HG02870 (cell line): ENCODE measurements around the gene ZBTB18.

Experiments
- ATAC-seq: cut with Tn5 transposase; IDR thresholded peaks from one replicate; pipeline ENCODE4 v1.9.1; 2021; ENCODE audit warnings: mild to moderate bottlenecking, moderate library complexity; ENCODE audit not compliant: unreplicated experiment

Gene ZBTB18

GRCh38 chr1:244087021-244087560 lies 36.0 kb downstream of the ZBTB18 start:
- ATAC-seq, result no peak

DNA sequence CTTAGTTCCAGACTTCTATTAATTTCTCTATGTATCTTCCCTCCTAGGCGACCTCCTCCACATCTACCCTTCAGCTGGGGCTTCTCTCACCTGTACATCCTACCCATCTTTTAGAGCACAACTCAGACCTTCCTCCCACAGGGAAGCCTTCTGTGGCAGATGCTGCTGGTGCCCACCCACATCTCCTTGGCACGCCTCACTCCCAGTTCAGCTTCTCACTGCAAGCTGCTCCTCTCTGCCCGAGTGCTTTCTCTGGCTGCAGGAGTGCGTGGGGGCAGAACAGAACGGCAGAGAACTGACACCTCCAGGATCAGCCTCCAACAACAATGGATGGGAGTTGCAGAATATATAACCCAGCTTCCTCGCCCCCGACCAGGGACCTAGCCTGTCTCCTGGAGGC lies 36.5 kb downstream of the ZBTB18 start:
- ATAC-seq, result no peak

DNA sequence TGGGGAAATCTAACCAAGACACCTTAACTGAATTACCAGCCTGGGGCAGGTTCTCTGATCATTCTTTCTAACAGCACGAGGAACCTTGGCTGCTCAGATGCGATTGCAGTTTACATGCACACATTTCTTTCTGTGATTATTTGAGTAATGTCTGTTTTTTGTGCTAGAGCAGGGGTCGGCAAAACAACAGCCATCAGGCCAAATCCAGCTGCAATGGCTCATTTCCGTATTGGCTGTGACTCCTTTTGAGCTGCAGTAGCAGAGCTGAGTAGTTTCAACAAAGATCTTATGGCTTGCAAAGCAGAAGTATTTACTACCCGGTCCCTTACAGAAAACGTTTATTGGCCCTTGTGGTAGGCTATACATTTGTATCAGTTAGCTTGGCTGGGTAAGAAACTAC lies 37.1 kb downstream of the ZBTB18 start:
- no peak for ATAC-seq

- no peak for ATAC-seq
Observed at GRCh38 chr1:244089561-244089960, 38.5 kb downstream of the ZBTB18 start.

DNA sequence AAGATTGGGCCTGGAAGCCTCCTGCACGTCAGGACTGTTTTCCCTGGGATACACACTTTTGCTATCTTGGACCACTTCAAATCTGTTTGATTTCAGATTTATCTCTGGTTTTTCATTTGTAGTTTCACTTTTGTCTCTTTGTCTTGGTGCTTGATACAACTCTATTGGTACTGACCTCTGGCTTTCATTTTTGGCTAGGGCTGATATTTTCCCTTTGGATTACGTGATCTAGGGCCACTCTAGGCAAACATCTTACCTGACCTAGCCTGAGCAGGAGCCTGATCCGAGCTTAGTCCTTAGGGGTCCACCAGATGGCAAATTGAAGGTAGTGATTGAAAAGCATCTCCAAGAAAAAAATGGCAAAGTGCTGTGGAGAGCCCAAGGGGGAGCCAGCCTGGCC lies 39.6 kb downstream of the ZBTB18 start:
- ATAC-seq, result no peak

DNA sequence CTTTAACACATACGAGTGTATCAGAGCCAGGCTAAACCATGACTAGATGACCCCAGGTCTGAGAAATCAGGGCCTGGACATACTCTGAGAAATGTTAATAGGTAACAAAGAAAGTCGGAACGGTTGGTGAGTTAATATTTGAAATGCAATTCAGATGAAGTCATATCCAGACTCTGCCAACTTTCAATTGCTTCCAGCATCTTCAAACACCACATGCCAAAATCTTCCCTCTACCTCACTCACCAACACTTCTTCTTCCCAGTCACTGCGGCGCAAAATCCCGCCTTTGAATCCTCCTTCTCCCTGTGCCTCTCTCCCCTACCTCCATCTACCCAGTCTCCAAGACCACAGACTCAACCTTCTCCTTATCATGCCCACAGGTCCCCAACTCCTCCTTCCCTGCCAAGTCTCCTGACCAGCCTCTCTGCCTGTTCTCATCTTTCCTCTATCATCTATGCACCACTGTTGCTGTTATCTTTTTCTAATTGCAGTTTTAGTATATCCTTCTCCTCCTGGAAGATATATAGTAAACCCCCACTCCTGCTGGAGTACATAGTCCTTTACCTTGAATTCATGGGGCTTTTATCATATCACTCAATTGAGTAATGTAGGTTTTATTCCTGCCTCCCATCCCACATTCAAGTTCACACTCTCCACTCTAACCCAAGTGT lies 41.3 kb downstream of the ZBTB18 start:
- no peak for ATAC-seq

DNA sequence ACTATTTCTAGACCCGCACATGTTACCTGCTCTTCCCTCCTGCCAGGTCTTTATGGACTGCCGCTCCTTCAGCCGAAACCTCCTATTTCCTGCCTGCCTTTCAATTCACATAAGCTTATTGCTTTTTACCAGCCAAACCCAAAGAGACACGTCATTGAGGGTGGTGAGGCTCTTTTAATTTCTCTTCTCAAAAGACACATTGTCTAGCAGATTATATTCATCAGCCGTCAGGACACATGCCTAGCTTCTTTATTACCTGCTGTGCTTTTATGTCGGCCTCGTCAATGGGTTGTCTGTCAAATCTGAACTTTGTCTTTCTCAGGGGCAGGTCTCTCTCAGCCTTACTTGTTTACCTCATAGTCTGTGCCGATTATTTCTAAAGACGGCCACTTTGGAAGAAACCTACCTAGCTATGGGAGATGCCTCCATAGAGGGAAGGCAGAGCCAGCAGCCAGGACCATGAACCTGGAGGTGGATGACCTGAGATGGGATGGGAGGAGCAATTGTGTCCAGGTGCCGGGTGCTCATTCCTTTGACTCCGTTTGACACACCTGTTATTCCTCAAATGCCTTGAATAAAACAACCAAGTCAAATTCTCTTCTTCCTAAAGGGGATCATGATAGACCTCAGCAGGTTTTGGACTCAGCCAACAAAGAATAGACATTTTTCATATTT lies 42.0 kb downstream of the ZBTB18 start:
- ATAC-seq, result no peak

- ATAC-seq, result no peak
Observed at GRCh38 chr1:244094880-244095528, 43.9 kb downstream of the ZBTB18 start.

GRCh38 chr1:244095529-244095911 lies 44.4 kb downstream of the ZBTB18 start:
- ATAC-seq, result no peak

DNA sequence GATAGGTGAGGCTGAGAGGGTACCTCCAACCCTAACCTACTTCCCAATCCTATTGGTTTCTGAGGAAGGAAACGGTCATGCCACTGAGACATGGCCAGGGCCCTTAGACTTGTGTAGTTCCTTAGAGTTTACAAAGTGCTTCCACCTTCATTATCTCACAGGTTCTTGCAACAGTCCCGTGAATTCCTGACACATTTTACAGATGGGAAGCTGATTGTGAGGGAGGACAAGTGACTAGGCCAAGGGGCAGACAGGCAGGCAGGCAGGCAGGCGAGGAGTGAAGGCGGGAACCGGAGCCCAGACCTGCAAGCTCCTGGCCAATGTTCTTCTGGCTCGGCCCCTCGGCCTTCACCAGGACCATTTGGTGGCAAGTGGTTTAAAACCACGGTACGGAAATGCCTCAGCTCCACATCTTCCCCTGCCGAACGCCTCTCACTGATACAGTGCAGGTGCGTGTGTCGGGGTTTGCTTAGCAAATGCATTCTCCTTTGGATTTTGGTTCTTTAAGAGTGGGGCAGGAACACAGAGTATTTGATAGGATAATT lies 45.1 kb downstream of the ZBTB18 start:
- ATAC-seq, result no peak

- ATAC-seq, result no peak
Observed at GRCh38 chr1:244096691-244097090, 45.6 kb downstream of the ZBTB18 start.

GRCh38 chr1:244097523-244098405 lies 46.7 kb downstream of the ZBTB18 start:
- ATAC-seq, result no peak

- no peak for ATAC-seq
Observed at GRCh38 chr1:244099258-244099930, 48.3 kb downstream of the ZBTB18 start.

DNA sequence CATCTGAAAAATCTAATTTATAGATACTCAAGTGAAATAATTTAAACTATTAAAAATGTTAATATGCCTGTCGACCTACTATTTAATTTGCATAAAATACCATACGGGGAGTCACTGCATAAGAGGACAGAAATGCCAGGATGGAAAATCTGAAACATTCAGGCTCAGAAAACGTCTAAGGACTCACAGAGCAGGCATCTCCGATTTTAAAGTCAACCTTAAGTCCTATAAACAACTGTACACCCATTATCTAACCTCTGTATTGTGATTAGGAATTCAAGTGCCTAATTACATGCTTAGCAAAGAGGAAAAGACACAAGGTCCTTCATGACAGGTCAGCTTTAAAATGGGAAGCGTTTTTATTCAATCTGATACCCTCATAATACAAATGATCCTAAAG lies 49.2 kb downstream of the ZBTB18 start:
- ATAC-seq, result no peak

GRCh38 chr1:244100704-244101453 lies 49.8 kb downstream of the ZBTB18 start:
- no peak for ATAC-seq

DNA sequence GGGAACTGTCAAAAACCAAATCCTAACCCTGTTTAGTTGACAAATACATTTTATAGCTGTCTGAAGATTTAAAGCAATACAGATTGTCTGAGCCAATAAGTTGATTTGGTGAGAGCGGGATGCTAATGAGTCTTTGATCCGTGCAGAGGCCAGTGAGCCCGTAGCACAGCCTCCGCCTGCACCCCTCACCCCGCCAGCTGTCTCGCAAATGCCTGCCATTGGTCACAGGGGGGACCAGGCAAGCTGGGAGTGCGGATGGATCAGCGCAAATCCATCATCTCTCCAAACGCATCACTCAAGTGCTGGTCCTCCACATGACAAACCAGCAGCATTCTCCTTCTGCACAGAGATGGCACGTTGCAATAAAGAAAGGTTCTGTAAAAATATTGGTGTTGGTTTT lies 51.0 kb downstream of the ZBTB18 start:
- no peak for ATAC-seq

GRCh38 chr1:244102468-244102867 lies 51.4 kb downstream of the ZBTB18 start:
- no peak for ATAC-seq

- ATAC-seq, result no peak
Observed at GRCh38 chr1:244104309-244105060, 53.4 kb downstream of the ZBTB18 start.

- no peak for ATAC-seq
Observed at GRCh38 chr1:244106176-244106575, 55.1 kb downstream of the ZBTB18 start.
